Neutrophil (primary cell): ENCODE results near the gene TCF12.

Experiments used
- H3K27ac ChIP-seq: fragments of 200-600 bp; sonication (generic); 2 replicates; pipeline ENCODE4 v1.5.1; 2016; ENCODE audit warnings: mild to moderate bottlenecking, moderate library complexity
- H3K27me3 ChIP-seq: fragments of 200-600 bp; sonication (generic); 2 replicates; pipeline ENCODE4 v1.6.0; 2016; ENCODE audit warnings: mild to moderate bottlenecking
- H3K36me3 ChIP-seq: fragments of 200-600 bp; sonication (generic); 2 replicates; pipeline ENCODE4 v1.5.1; 2017
- H3K4me1 ChIP-seq, 2 experiments: fragments of 200-600 bp in 1 of 2; sonication (generic) in 1 of 2; 1 replicate in 1 of 2; 2 replicates in 1 of 2; pipeline versions ENCODE4 v1.5.1 to v1.6.1; 2013 to 2016; ENCODE audit warnings: low read depth in 1 of 2, low read length in 1 of 2, mild to moderate bottlenecking in 1 of 2, moderate library complexity in 1 of 2; ENCODE audit not compliant: control insufficient read depth in 1 of 2, insufficient read depth in 1 of 2
- H3K4me3 ChIP-seq, 2 experiments: fragments of 200-600 bp in 1 of 2; sonication (generic) in 1 of 2; 1 replicate in 1 of 2; 2 replicates in 1 of 2; pipeline ENCODE4 v1.5.1; 2013 to 2016; ENCODE audit warnings: low read depth in 1 of 2, low read length in 1 of 2, mild to moderate bottlenecking in 1 of 2, moderate library complexity in 1 of 2
- H3K9me3 ChIP-seq: fragments of 200-600 bp; sonication (generic); 2 replicates; pipeline ENCODE4 v1.5.1; 2016
- TF ChIP-seq, protein P1 (sequence below): fragments of 200-600 bp; sonication (generic); IDR thresholded peaks from 2 replicates; pipeline ENCODE4 v1.5.1; 2016; ENCODE audit warnings: antibody characterized with exemption

The TCF12 gene

DNA sequence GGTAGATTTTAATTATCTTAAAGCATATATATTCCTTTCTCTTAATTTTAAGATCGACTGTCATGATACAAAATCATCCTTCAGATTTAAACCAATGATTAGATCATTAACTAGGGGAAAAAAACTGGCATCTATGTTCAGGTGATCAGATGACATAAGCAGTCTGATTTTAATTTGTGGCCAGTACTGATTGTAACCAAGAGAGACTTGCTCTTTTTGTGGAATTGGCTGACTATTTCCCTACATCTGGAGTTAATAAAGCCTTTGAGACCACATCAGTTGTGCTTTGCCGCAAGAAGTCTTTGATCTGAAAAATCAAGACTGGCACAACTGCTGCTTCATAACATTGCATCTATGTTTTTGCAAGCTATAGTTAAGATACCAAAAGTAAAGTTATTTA, 309.5 kb downstream of the TCF12 start:
- TF ChIP-seq, protein P1, sequence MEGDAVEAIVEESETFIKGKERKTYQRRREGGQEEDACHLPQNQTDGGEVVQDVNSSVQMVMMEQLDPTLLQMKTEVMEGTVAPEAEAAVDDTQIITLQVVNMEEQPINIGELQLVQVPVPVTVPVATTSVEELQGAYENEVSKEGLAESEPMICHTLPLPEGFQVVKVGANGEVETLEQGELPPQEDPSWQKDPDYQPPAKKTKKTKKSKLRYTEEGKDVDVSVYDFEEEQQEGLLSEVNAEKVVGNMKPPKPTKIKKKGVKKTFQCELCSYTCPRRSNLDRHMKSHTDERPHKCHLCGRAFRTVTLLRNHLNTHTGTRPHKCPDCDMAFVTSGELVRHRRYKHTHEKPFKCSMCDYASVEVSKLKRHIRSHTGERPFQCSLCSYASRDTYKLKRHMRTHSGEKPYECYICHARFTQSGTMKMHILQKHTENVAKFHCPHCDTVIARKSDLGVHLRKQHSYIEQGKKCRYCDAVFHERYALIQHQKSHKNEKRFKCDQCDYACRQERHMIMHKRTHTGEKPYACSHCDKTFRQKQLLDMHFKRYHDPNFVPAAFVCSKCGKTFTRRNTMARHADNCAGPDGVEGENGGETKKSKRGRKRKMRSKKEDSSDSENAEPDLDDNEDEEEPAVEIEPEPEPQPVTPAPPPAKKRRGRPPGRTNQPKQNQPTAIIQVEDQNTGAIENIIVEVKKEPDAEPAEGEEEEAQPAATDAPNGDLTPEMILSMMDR = no peak
- Histone ChIP-seq H3K4me3 (no peak overlapping the region), H3K36me3 (peaks cover under 1% of the 10 kb centered on the region)

DNA sequence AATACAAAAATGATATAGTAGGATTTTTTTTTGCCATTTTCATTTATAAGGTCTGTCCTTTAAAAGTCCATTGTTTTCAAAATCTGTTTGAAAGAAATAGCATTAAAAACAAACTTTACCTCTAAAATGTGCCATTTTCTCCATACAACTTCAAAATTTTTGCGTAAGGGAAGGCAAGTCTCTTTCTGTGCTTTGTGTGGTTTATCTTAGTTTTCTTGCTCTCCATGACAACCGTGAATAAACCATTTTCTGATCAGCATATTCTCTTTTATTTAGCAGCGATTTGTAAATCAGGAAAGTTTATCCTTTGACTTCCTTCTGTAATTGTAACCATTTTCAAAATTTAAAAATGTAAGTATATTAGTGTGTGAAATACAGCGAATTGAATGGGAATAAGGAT, 310.0 kb downstream of the TCF12 start:
- Histone ChIP-seq H3K27ac (no peak overlapping the region), H3K4me1 (no peaks in the 10 kb centered on the region), H3K27me3 (no peaks in the 10 kb centered on the region)

More for the DNA sequence above, 309.5 kb downstream of the TCF12 start:
- Histone ChIP-seq H3K27ac (no peak overlapping the region), H3K4me1 (no peaks in the 10 kb centered on the region), H3K9me3 (no peaks in the 10 kb centered on the region), H3K27me3 (no peaks in the 10 kb centered on the region)

DNA sequence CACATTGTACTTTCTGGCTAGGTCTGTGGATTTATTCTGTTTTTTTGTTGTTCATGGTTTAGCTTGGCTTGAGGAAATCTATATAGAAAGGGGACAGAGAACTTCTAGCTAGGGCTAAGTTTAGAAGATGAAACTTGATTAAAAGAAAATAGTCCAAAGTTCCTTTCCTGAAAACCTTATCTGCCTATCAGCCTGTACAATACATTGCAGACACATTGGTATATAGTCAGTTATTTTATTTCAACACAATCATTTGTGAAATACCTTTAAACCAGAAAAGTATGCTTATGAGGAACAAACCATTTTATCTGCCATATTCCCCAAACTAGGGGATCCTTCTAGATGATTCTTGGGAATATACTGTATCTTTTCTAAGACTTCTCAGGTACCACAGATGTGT, 310.6 kb downstream of the TCF12 start:
- H3K27ac ChIP-seq = no peak overlapping the region
- H3K27me3 ChIP-seq = no peaks in the 10 kb centered on the region
- no peak overlapping the region for H3K4me3 ChIP-seq
- no peaks in the 10 kb centered on the region for H3K9me3 ChIP-seq
- TF ChIP-seq, protein P1 = no peak
- H3K4me1 ChIP-seq = no peaks in the 10 kb centered on the region
- peaks cover 12% of the 10 kb centered on the region for H3K36me3 ChIP-seq

More for the DNA sequence above, 310.0 kb downstream of the TCF12 start:
- no peak overlapping the region for H3K4me3 ChIP-seq
- no peaks in the 10 kb centered on the region for H3K9me3 ChIP-seq
- H3K36me3 ChIP-seq = peaks cover 5% of the 10 kb centered on the region
- TF ChIP-seq, protein P1 = no peak

DNA sequence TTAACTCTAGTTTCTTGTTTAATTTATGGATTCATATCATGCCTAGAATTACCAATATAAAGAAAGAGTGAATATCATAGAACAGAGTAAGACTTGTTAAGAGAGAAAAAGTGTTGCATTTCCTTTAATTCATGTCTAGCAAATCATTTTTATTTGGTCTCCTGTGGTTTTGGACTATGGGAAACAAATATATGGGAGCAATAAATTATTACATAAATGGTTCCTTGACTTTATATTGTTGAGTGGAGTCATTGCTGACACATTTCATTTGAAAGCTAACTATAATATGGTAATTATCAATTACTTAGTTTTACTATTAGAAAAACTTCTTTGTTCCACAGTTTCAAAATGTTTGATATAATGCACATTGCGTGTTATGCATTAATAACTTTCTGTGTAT, 313.1 kb downstream of the TCF12 start:
- no peak overlapping the region for H3K27ac ChIP-seq

DNA sequence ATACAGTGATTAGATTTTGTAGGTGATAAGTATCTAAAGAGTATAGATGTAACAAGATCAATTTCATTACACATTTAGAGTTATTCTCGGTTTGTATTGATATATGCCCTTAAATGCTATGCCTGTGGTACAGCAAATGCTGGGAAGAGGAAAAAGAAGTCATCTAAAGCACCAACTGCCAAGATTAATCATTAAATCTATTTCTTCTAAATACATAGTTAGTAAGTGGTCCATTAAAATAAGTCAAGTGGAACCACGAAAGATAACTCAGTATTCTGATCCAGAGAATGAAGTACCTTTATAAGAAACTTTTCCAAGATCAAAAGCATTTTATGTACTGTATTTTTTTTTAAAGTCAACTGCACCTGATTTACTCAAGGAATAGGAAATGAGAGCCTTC, 315.7 kb downstream of the TCF12 start:
- Histone ChIP-seq H3K36me3 (peaks cover 32% of the 10 kb centered on the region), H3K27me3 (no peaks in the 10 kb centered on the region), H3K27ac (no peak overlapping the region), H3K4me3 (no peak overlapping the region), H3K9me3 (no peaks in the 10 kb centered on the region), H3K4me1 (no peaks in the 10 kb centered on the region)
- TF ChIP-seq, protein P1 = no peak

More for the DNA sequence above, 313.1 kb downstream of the TCF12 start:
- Histone ChIP-seq H3K4me1 (no peaks in the 10 kb centered on the region), H3K4me3 (no peak overlapping the region), H3K27me3 (no peaks in the 10 kb centered on the region), H3K9me3 (no peaks in the 10 kb centered on the region), H3K36me3 (peaks cover 32% of the 10 kb centered on the region)
- TF ChIP-seq, protein P1 = no peak

DNA sequence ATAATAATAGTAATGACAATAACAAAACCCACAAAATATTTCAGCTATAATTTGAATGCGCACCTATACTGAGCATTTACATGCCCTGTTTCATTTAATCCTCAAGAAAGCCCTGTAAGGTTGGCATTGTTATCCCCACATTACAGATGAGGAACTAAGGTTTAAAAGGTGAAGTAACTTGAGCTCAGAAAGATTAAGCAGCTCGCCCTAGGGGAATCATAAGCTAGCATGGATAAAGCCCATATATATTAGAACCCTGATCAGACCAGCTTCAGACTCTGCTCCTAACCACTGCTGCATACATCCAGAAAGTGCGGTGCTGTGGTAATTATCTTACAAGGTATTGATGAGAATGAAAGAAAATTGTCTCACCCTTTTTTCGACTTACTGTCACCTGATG, 316.7 kb downstream of the TCF12 start:
- TF ChIP-seq, protein P1 = no peak
- no peaks in the 10 kb centered on the region for H3K9me3 ChIP-seq
- H3K27me3 ChIP-seq = no peaks in the 10 kb centered on the region
- no peak overlapping the region for H3K27ac ChIP-seq
- peaks cover 32% of the 10 kb centered on the region for H3K36me3 ChIP-seq
- H3K4me1 ChIP-seq = no peaks in the 10 kb centered on the region
- no peak overlapping the region for H3K4me3 ChIP-seq
